HL-60/S4 treated with phorbol 12-myristate 13-acetate at 8.2 ng/mL for 4 days and 3 days (cell line): ENCODE measurements around the gene TSEN54.

Experiments used
- in situ Hi-C: fragments of 300-500 bp; cut with MboI; formaldehyde crosslinking; loops from 2 replicates; pipeline ENCODE4 v1.15.0; 2022; ENCODE audit warnings: low sequenced_read_pairs

Gene TSEN54

GRCh38 chr17:75558666-75559530 is 42.6 kb downstream of the TSEN54 start:
- in situ Hi-C loops = no loop called here

- in situ Hi-C loops = no loop called here
Measured at GRCh38 chr17:75559958-75560533, 43.7 kb downstream of the TSEN54 start.

- in situ Hi-C loops = no loop called here
Measured at GRCh38 chr17:75561927-75562603, 45.7 kb downstream of the TSEN54 start.

- in situ Hi-C loops = no loop called here
Measured at GRCh38 chr17:75563063-75563758, 46.9 kb downstream of the TSEN54 start.

- in situ Hi-C loops = no loop called here
Measured at GRCh38 chr17:75564195-75564594, 47.9 kb downstream of the TSEN54 start.

- in situ Hi-C loops = no loop called here
Measured at GRCh38 chr17:75565066-75565465, 48.7 kb downstream of the TSEN54 start.

- in situ Hi-C loops = no loop called here
Measured at GRCh38 chr17:75565618-75566017, 49.3 kb downstream of the TSEN54 start.

GRCh38 chr17:75566416-75566815 is 50.1 kb downstream of the TSEN54 start:
- in situ Hi-C loops = no loop called here

- in situ Hi-C loops = no loop called here
Measured at GRCh38 chr17:75566834-75567233, 50.5 kb downstream of the TSEN54 start.

GRCh38 chr17:75568412-75569255 is 52.3 kb downstream of the TSEN54 start:
- in situ Hi-C loops = no loop called here

GRCh38 chr17:75570034-75570676 is 53.8 kb downstream of the TSEN54 start:
- in situ Hi-C loops = no loop called here

- in situ Hi-C loops = no loop called here
Measured at GRCh38 chr17:75570772-75571171, 54.4 kb downstream of the TSEN54 start.

GRCh38 chr17:75571197-75571884 is 55.0 kb downstream of the TSEN54 start:
- in situ Hi-C loops = no loop called here

- in situ Hi-C loops = no loop called here
Measured at GRCh38 chr17:75571885-75572215, 55.5 kb downstream of the TSEN54 start.

GRCh38 chr17:75572713-75573539 is 56.6 kb downstream of the TSEN54 start:
- in situ Hi-C loops = no loop called here

GRCh38 chr17:75573540-75573957 is 57.2 kb downstream of the TSEN54 start:
- in situ Hi-C loops = no loop called here

- in situ Hi-C loops = no loop called here
Measured at GRCh38 chr17:75573994-75574393, 57.7 kb downstream of the TSEN54 start.
